HG03460 (cell line): ENCODE data around the gene DNMT3A.

Experiments
- ATAC-seq: cut with Tn5 transposase; IDR thresholded peaks from one replicate; pipeline ENCODE4 v1.9.1; 2021; ENCODE audit not compliant: unreplicated experiment

The DNMT3A gene

GRCh38 chr2:25262288-25262687, 79.4 kb downstream of the DNMT3A start:
- no peak for ATAC-seq

- ATAC-seq: no peak
Observed at GRCh38 chr2:25259737-25260124, 82.0 kb downstream of the DNMT3A start.

GRCh38 chr2:25258847-25259736, 82.6 kb downstream of the DNMT3A start:
- no peak for ATAC-seq

GRCh38 chr2:25257931-25258846, 83.5 kb downstream of the DNMT3A start:
- no peak for ATAC-seq

- ATAC-seq: no peak
Observed at GRCh38 chr2:25257032-25257552, 84.6 kb downstream of the DNMT3A start.

GRCh38 chr2:25256488-25256875, 85.2 kb downstream of the DNMT3A start:
- no peak for ATAC-seq

- no peak for ATAC-seq
Observed at GRCh38 chr2:25255745-25256487, 85.8 kb downstream of the DNMT3A start.

GRCh38 chr2:25254961-25255360, 86.8 kb downstream of the DNMT3A start:
- ATAC-seq: no peak

- no peak for ATAC-seq
Observed at GRCh38 chr2:25253153-25253626, 88.5 kb downstream of the DNMT3A start.

GRCh38 chr2:25252291-25253152, 89.2 kb downstream of the DNMT3A start:
- no peak for ATAC-seq

- ATAC-seq: no peak
Observed at GRCh38 chr2:25251422-25252273, 90.1 kb downstream of the DNMT3A start.

GRCh38 chr2:25251071-25251421, 90.7 kb downstream of the DNMT3A start:
- ATAC-seq: no peak

- no peak for ATAC-seq
Observed at GRCh38 chr2:25250331-25251070, 91.2 kb downstream of the DNMT3A start.

- ATAC-seq: no peak
Observed at GRCh38 chr2:25249785-25250184, 91.9 kb downstream of the DNMT3A start.

- ATAC-seq: no peak
Observed at GRCh38 chr2:25247792-25248512, 93.8 kb downstream of the DNMT3A start.

- no peak for ATAC-seq
Observed at GRCh38 chr2:25246558-25247290, 95.0 kb downstream of the DNMT3A start.

- ATAC-seq: no peak
Observed at GRCh38 chr2:25246001-25246400, 95.7 kb downstream of the DNMT3A start.
